ENCODE results near the gene SLC35F3.
"Not testable (repeated sequence)": the region's sequence is repeated elsewhere in the genome, so short reads cannot be mapped to it uniquely, and the experiment has no call there.

SLC35F3 gene

DNA sequence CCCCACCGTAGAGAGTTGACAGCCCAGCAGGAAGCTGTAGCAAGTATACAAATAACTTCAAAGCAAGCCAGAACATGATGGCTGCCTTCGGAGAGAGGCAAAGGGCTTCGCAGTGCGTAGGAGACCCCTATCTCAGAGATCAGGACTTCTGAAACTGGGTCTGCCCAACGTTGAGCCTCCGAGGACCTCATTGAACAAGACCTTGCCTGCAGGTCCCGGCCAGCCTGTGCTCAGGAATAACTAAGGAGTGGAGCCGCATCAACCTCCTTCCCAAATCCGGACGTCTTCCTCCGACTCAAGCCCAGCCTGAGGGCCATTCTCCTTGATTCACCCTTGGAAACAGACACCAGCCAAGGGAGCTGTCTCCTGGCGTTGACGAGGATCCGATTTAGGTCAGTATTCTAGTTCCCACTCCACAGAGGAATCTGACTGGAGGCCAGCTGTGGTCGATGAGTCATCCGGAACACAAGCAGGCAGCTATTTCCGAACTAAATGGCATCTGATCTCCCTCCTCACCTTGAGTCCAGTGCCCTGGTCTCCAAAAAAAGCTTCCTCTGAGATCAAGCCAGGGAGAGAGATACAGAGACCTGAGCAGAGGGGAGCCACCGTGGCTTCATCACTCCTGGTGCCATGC, 302.3 kb downstream of the SLC35F3 start:
- no peak for FAIRE-seq

DNA sequence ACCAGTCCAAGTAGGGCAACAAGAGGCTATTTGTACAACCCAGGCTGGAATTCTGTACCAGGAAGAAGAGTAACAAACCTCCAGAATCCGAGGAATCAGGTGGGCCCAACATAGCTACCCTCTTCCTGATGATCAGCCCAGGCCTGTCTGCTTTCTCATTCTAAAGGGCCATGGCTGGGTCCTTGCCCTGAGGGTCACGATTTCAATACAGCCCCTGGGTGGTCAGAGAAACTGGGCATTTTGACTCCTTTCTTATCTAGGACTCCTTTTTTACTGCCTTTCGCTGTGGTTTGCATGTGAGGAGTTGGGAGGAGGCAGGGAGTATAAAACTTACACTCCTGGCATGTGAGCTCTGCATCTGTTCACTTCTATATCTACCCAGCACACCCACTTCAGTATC, 303.9 kb downstream of the SLC35F3 start:
- no peak for FAIRE-seq

DNA sequence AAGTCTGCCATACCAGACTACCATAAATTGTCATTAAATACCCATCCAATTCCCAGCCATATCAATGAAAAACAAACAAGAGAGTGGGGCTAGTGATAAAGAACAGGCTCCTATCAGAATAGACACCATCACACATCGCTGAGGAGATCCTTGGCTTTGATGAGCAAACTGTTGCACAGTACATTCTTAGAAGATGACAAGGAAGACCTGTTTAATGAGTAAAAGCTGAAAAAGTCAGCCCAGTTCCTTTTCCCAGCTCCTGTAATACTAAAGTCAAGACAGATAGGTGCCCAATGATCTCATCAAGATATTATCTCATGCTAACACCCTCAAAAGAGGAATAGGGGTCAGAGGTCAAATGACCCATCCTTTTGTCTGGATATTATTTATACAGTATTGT, 304.3 kb downstream of the SLC35F3 start:
- no peak for FAIRE-seq

DNA sequence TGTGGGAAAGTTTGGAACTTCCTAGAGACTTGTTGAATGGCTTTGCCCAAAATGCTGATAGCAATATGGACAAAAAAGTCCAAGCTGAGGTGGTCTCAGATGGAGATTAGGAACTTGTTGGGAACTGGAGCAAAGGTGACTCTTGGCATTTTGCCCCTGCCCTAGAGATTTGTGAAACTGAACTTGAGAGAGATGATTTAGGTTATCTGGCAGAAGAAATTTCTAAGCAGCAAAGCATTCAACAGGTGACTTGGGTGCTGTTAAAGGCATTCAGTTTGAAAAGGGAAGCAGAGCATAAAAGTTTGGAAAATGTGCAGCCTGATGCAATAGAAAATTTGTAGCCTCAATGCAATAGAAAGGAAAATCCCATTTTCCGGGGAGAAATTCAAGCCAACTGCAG, 306.0 kb downstream of the SLC35F3 start:
- not testable (repeated sequence) for FAIRE-seq

DNA sequence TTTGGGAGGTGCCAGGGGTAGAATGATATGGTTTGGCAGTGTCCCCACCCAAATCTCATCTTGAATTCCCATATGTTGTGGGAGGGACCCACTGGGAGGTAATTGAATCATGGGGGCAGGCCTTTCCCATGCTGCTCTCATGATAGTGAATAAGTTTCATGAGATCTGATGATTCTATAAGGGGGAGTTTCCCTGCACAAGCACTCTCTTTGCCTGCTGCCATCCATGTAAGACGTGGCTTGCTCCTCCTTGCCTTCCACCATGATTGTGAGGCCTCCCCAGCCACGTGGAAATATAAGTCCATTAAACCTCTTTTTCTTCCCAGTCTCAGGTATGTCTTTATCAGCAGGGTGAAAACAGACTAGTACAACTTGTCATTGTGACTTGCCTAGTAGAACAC, 307.4 kb downstream of the SLC35F3 start:
- FAIRE-seq: not testable (repeated sequence)

DNA sequence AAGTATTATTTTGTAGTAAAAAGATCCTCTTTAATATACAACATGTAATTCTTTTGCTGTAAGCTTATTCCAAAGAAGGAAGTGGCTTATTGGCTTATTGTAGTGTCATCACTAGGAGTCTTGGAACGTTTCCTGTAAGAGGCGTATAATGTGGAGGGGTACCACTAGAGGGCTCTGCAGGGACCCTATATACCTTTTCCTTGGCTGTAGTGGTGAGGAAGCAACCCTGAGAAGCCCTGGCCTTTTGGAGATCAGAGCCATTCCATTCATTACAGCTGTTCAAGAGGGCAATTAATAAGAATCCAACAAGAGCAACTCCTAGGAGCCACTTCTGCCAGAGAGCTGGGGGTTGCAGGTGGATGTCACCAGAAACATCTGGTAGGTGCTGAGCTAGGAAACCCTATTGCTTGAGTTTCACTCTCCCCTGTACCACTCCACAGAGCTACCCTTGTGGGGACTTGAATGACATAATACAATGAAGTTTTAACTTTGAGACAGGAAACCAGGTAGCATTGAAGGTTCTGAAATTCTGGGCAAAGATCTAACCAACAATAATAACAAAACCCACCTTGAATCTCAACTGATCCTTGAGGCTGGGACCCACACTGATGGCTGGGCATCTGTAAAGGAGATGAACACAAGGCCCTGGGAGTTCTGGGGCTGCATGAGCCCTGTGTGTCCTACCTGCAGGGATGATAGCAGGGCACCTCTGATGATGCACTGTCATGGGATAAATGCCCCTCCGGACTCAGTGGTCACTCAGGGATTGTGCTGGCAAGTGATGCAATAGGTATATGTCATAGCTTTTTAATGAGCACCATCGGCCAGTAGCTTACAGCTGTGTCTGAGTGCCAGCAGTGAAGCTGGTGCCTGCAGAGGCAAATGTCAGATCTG, 308.5 kb downstream of the SLC35F3 start:
- FAIRE-seq: no peak

DNA sequence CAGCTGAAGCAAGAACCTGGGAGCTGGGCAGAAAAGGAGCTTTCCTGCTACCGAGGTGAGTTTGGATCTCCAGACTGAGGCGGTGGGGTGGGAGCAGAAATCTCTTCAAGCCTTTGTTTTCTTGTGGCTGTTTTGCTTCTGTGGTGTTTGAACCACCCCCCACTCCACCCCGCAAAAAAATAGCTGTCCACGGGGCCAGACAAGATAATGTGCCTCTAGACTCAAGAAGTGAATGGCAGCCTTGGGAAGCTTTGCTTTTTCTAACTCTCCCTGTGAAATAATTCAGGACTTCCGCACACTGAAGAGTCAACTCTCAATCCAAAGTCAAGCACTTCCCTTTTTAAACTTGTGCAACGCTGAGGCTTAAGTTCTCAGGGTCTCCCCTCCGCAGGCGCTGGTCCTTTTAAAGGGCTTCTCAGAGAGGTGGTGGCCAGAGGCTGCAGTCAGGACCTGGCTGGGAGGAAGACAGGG, 309.2 kb downstream of the SLC35F3 start:
- no peak for FAIRE-seq

DNA sequence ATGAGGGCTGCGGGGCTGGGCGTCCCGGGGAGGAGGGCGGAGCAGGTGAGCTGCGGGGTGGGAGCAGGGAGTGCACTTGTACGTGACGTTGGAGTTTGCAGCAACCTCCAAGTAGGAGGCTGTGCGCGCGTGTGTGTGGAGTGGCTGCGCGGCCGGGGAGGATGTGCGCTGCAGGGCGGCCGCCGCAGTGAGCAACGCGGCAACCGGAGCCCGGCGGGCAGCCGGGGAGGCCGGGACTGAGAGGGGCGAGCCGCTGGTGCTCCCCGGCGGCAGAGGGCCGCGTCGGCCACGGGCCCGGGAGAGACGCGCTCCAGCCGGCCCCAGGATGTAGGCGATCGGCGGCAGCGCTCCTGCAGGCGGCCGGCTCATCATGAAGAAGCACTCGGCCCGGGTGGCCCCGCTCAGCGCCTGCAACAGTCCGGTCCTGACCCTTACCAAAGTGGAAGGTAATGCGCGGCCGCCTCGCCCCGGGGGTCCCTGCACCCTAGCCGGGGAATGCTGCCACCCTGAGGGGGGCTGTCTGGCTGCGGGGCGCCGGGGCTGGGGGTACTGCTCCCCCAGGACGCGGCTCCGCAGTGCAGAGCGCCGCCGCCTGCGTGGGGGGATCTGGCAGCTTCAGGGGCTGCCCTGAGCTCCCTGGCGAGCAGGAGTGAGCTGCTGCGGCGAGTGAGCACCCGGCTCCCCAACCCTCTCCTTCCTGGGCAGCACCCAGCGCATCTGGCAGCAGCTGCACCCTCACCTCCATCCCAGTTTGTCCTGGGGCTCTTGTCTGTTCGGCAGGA, 309.8 kb downstream of the SLC35F3 start:
- FAIRE-seq: no peak

DNA sequence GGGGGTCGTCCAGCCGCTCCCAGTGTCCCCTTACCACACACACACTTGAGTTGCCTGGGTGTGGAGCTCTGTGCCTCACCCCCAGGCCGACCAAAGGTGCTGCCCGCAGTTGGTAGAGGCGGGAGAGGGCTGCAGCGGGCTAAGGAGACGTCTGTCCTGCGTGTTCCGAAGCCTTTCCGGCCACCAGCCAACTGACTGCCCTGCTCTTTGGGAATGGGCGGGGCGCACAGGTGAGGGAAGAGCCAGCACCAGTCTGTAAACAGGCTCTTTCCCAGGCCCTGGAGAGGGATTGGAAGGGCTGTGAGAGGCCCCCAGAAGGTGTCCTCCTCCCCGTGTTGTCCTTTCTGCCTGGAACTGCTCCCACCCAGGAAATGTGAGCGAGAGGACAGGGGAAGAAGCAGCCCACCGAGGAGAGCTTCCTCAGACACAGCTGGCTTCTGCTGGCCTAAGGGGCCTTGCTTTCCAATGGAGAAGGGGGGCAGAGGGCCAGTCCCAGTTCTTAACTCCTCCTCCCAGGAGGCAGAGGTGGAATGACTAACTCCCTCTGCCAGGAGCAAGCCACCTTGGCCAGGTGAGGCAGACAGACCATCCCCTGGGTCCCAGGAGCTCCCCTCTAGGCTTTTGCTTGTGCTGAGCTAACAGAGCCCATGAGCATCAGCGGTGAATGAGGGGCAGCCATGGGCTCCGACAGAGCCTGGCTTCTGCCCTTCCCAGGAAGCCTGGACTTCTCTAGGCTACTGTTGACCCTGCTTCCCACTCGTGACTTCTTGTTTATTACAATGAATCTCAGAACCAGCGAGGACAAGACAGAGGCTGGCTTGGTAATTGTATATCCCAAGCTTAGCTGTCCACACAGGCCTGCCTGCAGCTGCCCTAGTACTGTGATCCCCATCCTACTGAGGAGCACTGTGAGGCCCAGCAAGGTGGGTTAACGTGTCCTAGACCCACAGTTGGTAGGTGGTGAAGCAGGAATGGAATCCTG, 310.7 kb downstream of the SLC35F3 start:
- no peak for FAIRE-seq

DNA sequence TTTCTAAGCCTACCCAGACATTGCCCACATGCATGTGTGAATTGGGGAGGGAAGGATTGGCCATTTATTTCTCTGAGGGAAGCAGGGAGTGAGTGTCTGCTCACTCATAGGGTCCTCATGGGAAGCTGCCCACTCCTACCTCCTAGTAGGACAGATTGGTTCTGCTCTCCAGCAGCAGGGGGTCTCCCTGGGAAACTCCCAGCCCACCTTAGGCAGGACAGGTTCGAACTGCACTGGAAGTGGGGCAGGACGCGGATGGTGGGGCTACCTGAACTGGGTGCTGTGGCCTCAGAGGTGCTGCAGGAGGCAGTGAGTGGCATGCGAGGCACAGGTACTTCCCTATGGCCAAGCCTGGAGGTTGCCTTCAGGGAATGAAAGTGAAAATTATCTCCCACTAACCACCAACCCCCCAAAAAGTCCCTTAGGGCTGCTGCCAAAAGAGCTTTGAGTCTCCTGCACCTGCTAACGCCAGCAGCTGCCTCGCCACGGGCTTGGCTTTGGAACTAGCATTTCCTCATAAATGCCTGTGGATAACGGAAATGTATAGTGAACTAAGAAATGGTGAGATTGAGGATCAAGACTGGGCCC, 311.7 kb downstream of the SLC35F3 start:
- no peak for FAIRE-seq

DNA sequence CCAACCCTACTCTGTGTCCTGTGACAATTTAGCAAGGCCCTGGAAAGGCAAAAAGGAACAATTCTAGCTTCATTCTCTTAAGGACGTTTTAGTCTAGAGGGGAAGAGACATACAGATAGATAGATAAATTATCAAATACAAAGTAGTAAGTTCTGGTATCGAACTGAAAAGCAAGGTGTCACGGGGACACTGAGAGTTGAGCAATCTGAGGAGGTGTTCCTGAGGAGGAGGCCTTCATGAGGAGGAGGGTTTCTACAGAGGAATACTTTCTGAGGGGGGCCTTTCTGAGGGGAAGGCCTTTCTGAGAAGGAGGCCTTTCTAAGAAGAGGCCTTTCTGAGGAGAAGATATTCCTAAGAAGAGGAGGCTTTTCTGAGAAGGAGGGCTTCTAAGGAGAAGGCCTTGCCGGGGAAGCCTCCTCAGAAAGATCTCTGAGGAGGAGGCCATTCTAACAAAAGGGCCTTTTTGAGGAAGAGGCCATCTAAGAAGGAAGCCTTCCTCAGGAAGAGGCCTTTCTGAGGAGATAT, 312.9 kb downstream of the SLC35F3 start:
- no peak for FAIRE-seq

DNA sequence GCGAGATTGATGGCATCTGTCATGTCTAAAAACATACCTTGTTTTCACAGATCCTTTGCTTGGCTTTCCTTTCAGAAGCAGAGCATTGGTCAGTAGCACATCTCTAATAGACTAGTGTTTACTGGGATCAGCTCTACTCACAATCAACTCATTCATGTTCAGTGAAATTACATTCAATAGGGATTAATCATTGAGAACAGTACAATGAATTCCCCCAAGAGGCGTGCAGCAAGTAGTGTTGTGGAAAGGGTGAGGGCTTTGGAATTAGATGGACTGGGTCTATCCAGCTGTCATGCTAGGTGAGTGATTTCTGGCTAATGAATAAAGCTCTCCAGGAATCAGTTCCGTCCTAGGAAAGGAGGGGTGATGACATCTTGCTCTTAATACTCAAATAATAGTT, 313.6 kb downstream of the SLC35F3 start:
- FAIRE-seq: no peak

DNA sequence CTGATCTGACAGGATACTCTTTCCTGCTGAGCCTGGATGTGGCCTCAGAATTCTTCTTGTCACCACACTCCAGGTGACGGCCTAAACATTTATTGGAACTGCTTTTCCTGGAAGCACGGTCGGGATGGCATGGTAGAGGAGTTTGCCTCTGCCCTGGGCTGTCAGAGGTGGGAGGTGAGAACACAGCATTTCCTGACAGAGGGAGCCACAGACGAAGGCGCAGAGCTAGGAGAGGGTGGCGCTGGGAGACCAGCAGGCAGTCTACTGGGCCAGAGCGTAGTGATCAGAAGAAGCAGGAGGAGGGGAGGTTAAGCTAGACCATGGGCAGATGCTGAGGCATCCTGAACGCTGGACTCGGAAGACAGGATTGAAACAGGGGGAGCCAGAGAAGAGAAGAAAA, 315.2 kb downstream of the SLC35F3 start:
- no peak for FAIRE-seq

DNA sequence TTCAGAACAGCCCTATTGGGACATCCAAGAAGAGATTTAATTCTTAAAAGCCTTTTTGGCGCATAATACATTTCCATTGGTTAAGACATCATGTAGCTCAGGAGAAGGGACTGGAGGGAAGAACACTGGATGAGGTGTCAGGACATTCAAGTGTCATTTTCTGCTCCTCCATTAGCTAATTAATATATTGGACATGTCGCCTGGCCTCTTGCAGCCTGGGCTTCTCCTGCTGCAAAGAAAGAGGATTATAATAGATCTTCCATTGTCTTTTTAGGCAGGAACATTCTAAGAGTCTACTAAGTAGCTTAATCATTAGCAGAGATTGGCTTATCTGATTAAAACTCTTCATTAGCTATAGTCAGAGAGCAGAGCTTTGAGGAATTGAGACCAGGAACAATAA, 317.1 kb downstream of the SLC35F3 start:
- FAIRE-seq: no peak

DNA sequence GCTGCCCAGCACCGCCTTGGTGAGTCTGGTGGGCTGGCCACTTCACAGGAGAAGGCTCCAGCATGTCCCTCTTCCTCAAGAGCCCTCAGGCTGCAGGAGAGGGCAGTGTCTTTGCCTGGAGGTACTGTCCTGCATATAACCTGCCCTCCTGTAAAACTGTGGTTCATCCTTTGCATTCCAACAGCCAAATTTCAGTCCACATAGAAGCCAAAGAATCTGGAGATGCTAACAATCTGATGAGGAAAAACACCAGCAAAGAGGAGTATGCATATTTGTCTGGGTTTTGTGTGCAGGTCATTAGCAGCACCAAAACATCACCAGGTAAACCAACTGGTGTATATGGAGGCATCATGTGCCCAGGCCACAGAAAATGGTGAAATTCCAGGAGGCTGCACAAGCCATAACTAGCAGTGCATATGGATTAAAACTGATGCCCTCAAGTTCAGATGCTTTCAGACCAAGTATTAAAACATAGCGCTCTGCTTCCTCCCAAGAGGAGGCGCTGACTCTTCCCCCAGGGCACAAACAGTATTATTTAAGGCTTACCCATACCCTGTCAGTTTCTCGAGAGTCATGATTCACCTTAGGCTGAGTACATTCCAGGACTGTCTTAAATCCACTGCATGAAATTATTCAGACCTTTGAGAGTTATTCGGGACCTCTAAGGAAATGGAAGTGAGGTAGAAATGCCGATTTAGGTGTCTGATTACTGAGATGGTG, 318.2 kb downstream of the SLC35F3 start:
- no peak for FAIRE-seq

DNA sequence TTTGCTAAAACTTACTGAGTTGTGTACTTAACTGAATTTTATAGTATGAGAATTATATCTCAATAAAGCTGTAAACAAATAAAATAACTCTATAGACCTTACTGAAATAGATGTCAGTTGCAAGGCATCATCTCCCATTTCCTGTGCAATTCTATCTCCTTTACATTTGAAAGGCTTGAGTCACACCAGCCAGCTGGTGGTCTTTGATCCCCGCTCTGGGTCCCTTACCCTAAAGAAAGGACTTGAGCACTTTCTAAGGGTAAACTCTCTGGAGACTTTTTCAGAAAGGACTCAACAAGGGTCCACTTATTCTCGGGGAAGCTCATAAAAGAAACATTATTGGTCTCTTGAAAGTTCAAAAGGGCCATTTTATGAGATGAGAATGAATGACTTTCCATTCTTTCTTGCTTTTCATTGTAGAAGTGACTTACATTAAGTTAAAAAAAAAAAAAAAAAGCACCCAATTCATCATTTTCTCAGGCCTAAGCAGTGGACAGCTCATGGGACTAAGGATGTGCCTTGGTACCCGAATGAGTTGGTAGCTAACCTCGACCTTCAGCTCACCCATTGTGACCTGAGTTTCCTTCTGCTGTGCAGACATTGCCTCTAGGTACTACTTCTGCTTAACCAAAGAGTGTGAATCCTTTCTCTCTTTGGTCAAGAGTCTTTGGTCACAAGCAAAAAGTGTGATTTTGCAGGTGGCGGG, 321.8 kb downstream of the SLC35F3 start:
- FAIRE-seq: no peak

DNA sequence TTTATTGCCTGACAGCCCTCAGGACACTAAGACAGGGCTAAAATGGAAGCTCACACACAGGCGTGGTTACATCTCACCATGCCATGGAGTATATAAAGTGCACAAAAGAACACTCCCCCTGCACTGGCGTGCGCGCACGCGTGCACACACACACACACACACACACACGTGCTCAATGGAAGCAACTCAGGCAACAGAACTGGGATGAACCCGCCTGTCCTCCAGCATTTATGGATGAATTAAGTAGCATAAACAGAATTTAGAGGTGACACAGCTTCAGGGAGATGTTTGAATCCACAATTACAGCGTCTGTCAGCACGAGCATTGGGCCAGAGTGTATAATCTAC, 322.3 kb downstream of the SLC35F3 start:
- FAIRE-seq: no peak

DNA sequence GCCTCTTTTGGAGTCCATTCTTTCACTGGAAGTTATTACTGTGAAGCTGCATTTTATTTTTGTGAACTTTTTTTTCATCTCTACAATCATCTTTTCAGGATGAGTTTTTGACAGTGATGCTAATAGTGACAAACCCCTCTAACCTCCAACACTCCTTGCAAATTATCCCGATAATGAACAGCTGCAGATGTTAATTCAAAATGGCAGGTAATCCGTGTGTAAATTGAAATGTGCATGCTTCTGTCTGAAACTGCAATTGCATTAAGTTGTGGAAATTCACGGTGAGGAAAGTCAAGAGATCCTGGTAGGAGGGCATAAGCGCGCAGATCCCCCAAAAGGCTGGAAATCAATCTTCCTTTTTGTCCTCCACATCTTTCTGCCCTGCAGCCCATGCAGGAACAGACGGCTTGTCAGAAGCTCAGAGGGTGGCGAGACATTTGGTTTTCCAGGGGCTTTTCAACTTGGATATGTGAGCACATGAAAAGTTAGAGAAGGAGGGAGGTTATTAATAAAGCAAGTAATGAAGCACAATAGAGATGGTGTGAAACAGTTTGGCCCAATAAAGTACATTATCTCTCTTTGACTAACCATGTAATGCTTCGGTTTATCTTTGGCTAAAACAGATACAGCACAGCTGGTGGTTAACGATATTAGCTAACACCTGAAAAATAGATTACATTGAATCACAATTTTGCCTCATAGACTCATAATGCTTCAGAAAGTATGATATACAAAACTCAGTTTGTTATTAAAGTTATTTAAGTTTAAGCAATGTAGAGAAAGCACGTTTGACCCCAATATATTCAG, 325.3 kb downstream of the SLC35F3 start:
- no peak for FAIRE-seq

DNA sequence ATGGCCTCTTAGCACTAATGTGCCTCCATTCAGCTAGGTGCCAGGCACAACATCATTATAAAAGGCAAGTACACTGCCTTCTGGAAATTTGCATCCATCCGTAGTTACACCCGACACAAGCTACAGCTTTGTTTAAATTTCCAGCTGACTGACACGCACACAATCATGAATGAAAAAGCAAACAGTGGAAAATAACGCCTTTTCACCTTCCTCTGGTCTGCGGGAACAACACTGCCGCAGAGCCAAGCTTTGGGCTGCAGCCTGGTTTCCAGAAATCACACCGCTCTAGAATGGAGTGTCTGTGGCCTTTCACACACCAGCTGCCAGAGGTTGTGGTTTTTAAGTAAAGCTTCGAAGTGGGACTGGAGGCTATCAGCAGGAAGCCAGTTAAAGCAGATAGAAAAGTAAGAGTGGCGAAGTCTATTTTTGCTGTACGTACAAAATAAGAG, 326.0 kb downstream of the SLC35F3 start:
- FAIRE-seq: no peak
